GM12864 (cell line): Measurements from ENCODE around the gene TMEM259.

Source experiments
- DNase-seq: peaks from one replicate; pipeline ENCODE4 v3.0.0-alpha.2; 2011; ENCODE audit warnings: low read depth
- H3K4me3 ChIP-seq: 2 replicates; pipeline ENCODE4 v1.5.1; 2011; ENCODE audit warnings: mild to moderate bottlenecking, low read depth, low read length, control low read depth
- CTCF ChIP-seq: IDR thresholded peaks from 2 replicates; pipeline ENCODE4 v1.5.1; 2011; ENCODE audit warnings: low read depth, mild to moderate bottlenecking, moderate library complexity, low read length, control low read depth, inconsistent platforms; ENCODE audit errors: missing control alignments

Gene TMEM259

GRCh38 chr19:1054102-1055027 lies 33.4 kb upstream of the TMEM259 start:
- no peak overlapping the region for H3K4me3 ChIP-seq
- no peak for TF ChIP-seq CTCF
- DNase-seq = no peak

GRCh38 chr19:1053176-1054101 lies 32.5 kb upstream of the TMEM259 start:
- no peak overlapping the region for H3K4me3 ChIP-seq
- DNase-seq = no peak
- TF ChIP-seq CTCF = no peak

GRCh38 chr19:1052349-1052975 lies 31.5 kb upstream of the TMEM259 start:
- no peak for DNase-seq
- H3K4me3 ChIP-seq = no peak overlapping the region
- no peak for TF ChIP-seq CTCF

GRCh38 chr19:1051791-1052190 lies 30.9 kb upstream of the TMEM259 start:
- DNase-seq = no peak
- H3K4me3 ChIP-seq = no peak overlapping the region
- TF ChIP-seq CTCF = no peak

- TF ChIP-seq CTCF = no peak
- H3K4me3 ChIP-seq = no peak overlapping the region
- no peak for DNase-seq
These were observed 30.3 kb upstream of the TMEM259 start for GRCh38 chr19:1050989-1051788.

GRCh38 chr19:1049800-1050199 lies 28.9 kb upstream of the TMEM259 start:
- TF ChIP-seq CTCF = no peak
- DNase-seq = no peak
- H3K4me3 ChIP-seq = no peak overlapping the region
